NB4 (cell line): Measurements from ENCODE around the gene TRIM67.

ENCODE experiments used
- DNase-seq: peaks from one replicate; pipeline ENCODE4 v3.0.0; 2010; ENCODE audit warnings: low read depth
- H3K4me3 ChIP-seq: one replicate; pipeline ENCODE4 v1.5.1; 2011; ENCODE audit warnings: mild to moderate bottlenecking, low read depth, low read length, moderate library complexity
- MYC ChIP-seq: IDR thresholded peaks from 2 replicates; pipeline ENCODE4 v1.6.1; 2011; ENCODE audit warnings: low read depth, low read length
- POLR2A ChIP-seq: IDR thresholded peaks from 2 replicates; pipeline ENCODE4 v1.6.1; 2011; ENCODE audit warnings: mild to moderate bottlenecking; ENCODE audit not compliant: insufficient read length; ENCODE audit errors: extremely low read depth
- TF ChIP-seq, protein P1 (sequence below): IDR thresholded peaks from 2 replicates; pipeline ENCODE4 v1.6.1; 2011; ENCODE audit warnings: low read depth, low read length
- TF ChIP-seq, protein P2 (sequence below): IDR thresholded peaks from one replicate; pipeline ENCODE4 v1.5.1; 2012; ENCODE audit warnings: low read depth, low read length

Gene TRIM67

DNA sequence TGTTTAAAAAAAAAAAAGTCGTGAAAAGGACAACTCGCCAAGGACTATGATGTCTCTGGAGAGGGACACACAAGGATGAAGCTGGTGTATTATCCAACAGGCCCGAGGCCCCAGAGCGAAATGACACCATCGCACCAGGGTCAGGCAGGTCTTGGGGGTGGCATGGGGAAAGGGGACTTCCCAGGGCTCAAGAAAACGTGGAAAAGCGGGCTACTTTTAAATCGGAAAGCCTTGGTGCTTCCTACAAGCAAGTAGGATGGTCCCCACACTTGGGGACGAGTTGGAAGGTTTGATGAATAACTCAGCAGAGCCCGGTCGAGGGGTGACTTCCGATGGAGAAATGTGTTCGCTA is 78.6 kb downstream of the TRIM67 start:
- no peak for DNase-seq
- TF ChIP-seq POLR2A (no peak), MYC (no peak)
- peak overlapping the region; percentile 98 for H3K4me3 ChIP-seq

DNA sequence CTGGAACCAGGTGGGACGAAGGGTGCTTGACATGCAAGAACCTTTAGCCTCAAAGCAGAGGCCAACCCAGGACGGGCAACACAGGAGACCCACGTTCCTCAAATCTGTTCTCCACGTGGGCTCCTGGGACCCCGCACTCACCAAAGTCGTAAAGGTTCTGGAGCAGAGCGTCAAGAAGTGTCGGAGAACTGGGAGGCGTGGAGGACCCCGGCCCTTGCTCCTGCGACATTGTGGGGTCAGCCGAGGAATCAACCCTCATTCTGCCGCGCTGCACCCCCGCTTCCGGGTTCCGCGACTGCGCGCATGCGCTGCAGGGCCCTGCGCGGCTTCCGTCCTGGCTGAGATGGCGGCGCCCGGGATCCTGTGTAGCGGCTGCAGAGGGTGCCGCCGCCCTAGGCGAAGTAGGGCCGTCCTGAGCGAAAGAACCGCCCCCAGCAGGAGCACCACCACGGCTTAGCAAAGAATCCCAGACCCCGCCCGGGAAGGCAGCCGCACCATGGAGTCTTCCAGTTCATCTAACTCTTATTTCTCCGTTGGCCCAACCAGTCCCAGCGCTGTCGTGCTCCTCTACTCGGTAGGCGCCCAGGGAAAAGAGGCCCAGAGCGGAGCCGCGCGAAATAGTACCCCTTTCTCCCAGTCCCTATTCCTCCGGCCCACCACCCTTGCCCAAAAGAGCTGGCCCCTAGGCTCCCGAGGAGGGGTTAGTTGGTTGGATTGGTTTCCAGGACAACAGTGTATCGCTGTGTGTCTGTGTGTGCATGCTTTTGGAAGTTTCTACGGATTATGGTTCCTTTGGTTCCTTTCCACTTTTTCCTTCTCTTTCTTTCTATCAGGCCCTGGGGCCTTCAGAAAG is 79.3 kb downstream of the TRIM67 start, which contains the start of gene GNPAT:
TSS of gene GNPAT (plus strand) at position 330 of the 853 bp plus-strand sequence. CDS start at position 497, 167 bp downstream.
- H3K4me3 ChIP-seq = peak within 1 kb of the TSS; percentile 98
- peak; percentile 96 for TF ChIP-seq POLR2A
- TF ChIP-seq, protein P1, sequence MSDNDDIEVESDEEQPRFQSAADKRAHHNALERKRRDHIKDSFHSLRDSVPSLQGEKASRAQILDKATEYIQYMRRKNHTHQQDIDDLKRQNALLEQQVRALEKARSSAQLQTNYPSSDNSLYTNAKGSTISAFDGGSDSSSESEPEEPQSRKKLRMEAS = peak; percentile 59
- TF ChIP-seq, protein P2, sequence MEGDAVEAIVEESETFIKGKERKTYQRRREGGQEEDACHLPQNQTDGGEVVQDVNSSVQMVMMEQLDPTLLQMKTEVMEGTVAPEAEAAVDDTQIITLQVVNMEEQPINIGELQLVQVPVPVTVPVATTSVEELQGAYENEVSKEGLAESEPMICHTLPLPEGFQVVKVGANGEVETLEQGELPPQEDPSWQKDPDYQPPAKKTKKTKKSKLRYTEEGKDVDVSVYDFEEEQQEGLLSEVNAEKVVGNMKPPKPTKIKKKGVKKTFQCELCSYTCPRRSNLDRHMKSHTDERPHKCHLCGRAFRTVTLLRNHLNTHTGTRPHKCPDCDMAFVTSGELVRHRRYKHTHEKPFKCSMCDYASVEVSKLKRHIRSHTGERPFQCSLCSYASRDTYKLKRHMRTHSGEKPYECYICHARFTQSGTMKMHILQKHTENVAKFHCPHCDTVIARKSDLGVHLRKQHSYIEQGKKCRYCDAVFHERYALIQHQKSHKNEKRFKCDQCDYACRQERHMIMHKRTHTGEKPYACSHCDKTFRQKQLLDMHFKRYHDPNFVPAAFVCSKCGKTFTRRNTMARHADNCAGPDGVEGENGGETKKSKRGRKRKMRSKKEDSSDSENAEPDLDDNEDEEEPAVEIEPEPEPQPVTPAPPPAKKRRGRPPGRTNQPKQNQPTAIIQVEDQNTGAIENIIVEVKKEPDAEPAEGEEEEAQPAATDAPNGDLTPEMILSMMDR = no peak
- peak; percentile 31; the same call in 1 of the 2 replicates for TF ChIP-seq MYC
- DNase-seq = peak; percentile 88

DNA sequence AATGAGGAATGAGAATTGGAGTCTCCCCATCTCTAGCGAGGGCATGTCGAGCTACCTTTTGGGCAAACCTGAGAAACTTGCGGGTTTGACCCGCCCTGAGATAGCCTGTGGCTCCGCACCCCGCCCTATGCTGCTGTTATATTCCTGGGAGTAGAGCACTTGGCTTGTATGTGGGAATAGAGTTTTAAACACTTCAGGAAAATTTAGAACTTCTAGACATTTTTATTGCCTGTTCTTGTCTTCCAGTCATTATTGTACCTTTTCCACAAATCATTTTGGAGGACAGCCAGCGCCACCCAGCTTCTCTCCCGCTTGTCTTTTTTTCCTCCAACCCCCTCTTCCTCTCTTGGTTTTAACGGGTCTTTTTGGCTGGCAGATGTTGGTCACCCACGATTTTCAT is 79.9 kb downstream of the TRIM67 start:
- peak; percentile 57 for DNase-seq
- TF ChIP-seq MYC (no peak), POLR2A (no peak)
- TF ChIP-seq, protein P2 = peak; percentile 4
- TF ChIP-seq, protein P1 = no peak
- H3K4me3 ChIP-seq = peak overlapping the region; percentile 98

DNA sequence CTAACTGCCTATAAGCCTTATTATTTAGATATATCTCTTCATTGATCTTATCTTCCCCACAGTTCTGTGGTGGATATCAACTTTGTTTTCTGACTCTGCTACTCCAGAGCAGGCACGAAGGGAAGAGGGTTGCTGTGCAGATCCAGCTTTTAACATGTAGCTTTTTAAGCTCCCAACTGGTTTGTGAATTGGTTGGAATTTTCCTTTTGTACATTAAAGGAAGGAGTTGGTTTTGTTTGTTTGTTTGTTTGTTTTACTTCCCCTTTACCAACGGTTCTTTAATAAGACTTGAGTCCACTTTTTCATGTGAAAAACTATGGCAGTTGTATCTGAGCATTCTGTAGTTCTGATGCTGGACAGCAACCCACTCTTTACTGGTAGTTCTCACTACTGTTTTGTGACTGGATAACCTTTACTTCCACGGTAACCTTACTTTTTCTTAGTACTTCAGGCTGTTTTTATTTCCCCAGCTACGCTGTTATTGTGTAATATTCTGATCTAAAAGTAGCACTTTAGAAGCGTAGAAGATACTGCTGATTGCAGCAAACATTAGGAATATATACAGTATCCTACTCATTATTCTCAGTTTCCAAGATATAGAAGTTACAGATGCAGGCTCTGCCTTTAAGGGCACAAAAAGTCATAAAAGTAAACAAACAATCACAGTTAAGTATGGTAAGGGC is 80.8 kb downstream of the TRIM67 start:
- peak; percentile 49 for DNase-seq
- peak overlapping the region; percentile 98 for H3K4me3 ChIP-seq

DNA sequence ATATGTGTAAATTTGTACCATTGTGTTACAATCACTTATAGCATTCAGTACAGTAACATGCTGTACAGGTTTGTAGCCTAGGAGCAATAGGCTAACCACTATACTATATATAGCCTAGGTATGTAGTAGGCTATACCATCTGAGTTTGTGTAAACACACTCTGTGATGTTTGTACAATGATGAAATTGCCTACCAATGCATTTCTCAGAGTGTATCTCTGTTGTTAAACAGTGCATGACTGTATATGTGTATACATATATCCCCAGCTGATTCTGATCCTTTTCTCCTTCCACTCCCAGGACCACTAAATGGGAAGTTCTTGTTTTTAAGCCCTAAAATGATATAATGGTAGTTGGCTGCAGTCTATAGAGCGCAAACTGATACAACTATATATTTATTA is 86.9 kb downstream of the TRIM67 start:
- H3K4me3 ChIP-seq = no peak overlapping the region
- no peak for DNase-seq
- TF ChIP-seq MYC = no peak
- TF ChIP-seq, protein P2 = no peak
- TF ChIP-seq POLR2A = no peak
- TF ChIP-seq, protein P1 = no peak

More for the DNA sequence above, 80.8 kb downstream of the TRIM67 start:
- TF ChIP-seq MYC = no peak
- no peak for TF ChIP-seq POLR2A
- TF ChIP-seq, protein P1 = no peak
- TF ChIP-seq, protein P2 = no peak

DNA sequence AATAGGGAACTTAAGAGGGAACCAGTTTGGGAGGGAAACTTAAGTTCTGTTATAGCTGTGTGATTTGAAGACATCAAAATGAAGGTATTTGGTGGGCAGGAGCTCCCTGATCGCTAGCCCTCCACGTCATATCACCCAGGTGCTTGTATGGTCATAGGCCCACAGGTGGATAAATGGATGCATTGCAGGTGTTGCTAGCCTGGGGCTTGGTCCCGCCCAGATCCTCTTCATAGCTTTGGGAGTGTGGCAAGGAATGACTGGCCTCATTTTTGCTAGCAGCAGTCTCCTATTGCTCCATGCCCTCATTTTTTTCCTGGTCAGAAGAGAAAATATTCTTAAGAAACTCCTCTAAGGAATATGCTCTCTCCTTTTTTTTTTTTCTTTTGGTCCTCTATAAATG is 90.5 kb downstream of the TRIM67 start:
- DNase-seq = no peak
- TF ChIP-seq, protein P2 = no peak
- TF ChIP-seq MYC (no peak), POLR2A (no peak)
- TF ChIP-seq, protein P1 = no peak
- no peak overlapping the region for H3K4me3 ChIP-seq
